HG03460 (cell line): ENCODE results near the gene MS4A2.
"Not testable (repeated sequence)": the region's sequence is repeated elsewhere in the genome, so short reads cannot be mapped to it uniquely, and the experiment has no call there.

Source experiments
- ATAC-seq: cut with Tn5 transposase; IDR thresholded peaks from one replicate; pipeline ENCODE4 v1.9.1; 2021; ENCODE audit not compliant: unreplicated experiment

Gene MS4A2

GRCh38 chr11:60088364-60088763 is at the start of gene MS4A2:
Gene MS4A2, plus strand, starts transcription at chr11:60088664. Its CDS starts 102 bp downstream, at chr11:60088766.
- no peak for ATAC-seq

GRCh38 chr11:60040109-60040508 is 48.4 kb upstream of the MS4A2 start, which contains the start of gene OOSP2:
Gene OOSP2, plus strand, starts transcription at chr11:60040409. Its CDS starts 51 bp downstream, at chr11:60040460.
- ATAC-seq: no peak

DNA sequence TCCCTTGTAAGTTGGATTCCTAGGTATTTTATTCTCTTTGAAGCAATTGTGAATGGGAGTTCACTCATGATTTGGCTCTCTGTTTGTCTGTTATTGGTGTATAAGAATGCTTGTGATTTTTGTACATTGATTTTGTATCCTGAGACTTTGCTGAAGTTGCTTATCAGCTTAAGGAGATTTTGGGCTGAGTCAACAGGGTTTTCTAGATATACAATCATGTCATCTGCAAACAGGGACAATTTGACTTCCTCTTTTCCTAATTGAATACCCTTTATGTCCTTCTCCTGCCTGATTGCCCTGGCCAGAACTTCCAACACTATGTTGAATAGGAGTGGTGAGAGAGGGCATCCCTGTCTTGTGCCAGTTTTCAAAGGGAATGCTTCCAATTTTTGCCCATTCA is 38.0 kb upstream of the MS4A2 start:
- not testable (repeated sequence) for ATAC-seq

- ATAC-seq: not testable (repeated sequence)
Observed at GRCh38 chr11:60050839-60051238, 37.6 kb upstream of the MS4A2 start.

DNA sequence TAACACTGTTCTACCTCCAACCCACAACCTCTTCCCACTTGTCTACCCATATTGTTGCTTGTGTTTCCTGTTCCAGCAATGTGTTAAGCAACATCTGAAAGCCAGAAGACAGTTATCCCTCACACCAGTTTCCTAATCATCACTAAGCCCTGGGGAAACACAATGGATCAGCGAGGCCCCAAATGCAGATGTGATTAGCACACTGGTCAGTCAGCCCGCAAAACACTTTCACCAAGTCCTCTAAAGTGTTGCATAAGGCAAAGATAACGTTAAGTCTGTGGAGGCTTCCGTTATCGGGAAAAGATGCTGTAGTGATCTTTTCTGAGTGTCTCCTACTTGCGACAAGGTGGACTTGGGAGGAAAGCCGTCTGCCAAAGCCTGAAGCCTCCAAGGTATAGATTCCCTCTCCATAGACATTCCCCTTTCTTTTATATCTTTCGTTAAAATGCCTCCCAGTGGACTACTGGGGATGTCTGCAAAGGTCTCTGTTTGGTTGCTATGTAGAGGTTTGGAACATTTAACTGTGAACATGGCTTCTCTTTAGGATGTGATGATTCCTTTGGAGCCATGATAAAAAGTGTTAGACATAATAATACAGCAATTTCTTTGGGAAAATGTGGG is 32.0 kb upstream of the MS4A2 start, which contains the start of gene MS4A3:
Gene MS4A3, plus strand, starts transcription at position 317 of the 621 bp plus-strand sequence. CDS start 4,496 bp downstream, outside the sequence.
- ATAC-seq: no peak

GRCh38 chr11:60059052-60059451 is 29.4 kb upstream of the MS4A2 start:
- ATAC-seq: no peak

DNA sequence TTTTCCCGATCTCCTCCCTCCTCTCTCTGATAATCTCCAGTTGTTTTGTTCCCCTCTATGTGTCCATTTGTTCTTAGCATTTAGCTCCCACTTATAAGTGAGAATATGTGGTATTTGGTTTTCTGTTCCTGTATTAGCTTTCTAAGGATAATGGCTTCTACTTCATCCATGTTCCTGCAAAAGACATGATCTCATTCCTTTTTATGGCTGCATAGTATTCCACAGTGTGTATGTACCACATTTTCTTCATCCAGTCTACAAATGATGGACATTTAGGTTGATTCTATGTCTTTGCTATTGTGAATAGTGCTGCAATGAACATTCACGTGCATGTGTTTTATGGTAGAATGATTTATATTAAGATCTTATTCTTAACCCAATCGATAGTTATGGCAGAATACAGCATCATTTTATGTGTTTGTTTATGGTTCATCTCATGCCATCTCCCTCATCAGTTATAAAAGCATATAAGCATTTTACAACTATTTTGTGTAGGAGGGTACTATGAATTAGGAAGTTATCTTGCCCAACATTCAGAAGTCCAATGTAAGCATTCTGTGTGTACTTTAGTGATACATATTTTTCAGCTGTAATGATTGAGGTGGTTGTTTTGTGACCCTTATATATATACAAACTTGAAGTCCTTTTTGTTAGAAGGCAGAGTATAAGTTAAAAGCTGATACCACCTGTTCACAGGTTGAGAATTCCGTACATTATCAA is 28.8 kb upstream of the MS4A2 start:
- no peak for ATAC-seq

- no peak for ATAC-seq
Observed at GRCh38 chr11:60064111-60064510, 24.4 kb upstream of the MS4A2 start.

- no peak for ATAC-seq
Observed at GRCh38 chr11:60065801-60066200, 22.7 kb upstream of the MS4A2 start.

DNA sequence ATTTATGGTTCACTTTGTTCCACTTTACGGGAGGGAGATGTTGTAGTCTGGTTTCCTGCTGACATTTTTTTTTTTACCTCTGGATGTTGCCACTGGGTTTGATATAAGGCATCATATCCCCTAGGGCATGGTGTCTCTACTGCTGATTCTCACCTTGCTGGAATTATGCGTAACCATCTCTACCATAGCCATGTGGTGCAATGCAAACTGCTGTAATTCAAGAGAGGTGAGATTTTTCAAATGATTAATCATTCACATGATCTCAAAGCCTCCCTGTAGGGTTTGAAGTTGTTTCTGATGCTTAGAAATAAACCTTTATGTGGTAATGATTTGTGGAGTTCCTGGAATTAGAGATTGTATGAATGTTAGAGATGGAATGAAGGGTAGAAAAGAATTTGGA is 19.0 kb upstream of the MS4A2 start:
- ATAC-seq: no peak

GRCh38 chr11:60071644-60072043 is 16.8 kb upstream of the MS4A2 start:
- ATAC-seq: not testable (repeated sequence)

GRCh38 chr11:60077216-60077817 is 11.1 kb upstream of the MS4A2 start:
- ATAC-seq: no peak

- ATAC-seq: no peak
Observed at GRCh38 chr11:60077981-60078380, 10.5 kb upstream of the MS4A2 start.

DNA sequence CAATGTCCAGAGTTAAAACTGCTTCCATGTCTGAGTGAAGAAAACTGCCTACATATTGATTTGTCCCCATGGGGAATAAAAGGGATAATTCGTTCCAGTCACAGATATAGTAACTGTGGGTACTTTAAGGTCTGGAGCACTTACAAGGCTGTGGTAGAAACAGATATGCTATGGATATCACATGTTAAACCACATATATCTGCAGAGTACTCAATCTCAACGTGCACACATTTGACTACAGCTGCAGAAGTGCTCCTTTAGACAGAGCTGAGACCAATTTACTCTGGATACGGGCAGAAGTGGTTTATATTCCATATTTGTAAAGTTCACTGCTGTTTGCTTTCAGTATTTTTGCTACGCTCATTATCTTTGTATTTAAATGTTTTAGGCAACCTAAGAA is 9.7 kb upstream of the MS4A2 start:
- no peak for ATAC-seq

GRCh38 chr11:60080535-60080934 is 7.9 kb upstream of the MS4A2 start:
- ATAC-seq: no peak

GRCh38 chr11:60084631-60085273 is 3.7 kb upstream of the MS4A2 start:
- no peak for ATAC-seq

GRCh38 chr11:60085909-60086308 is 2.6 kb upstream of the MS4A2 start:
- ATAC-seq: no peak

- ATAC-seq: no peak
Observed at GRCh38 chr11:60087239-60087638, 1.2 kb upstream of the MS4A2 start.

GRCh38 chr11:60095477-60096120 is 7.1 kb downstream of the MS4A2 start:
- no peak for ATAC-seq

- no peak for ATAC-seq
Observed at GRCh38 chr11:60097189-60097588, 8.7 kb downstream of the MS4A2 start.

- no peak for ATAC-seq
Observed at GRCh38 chr11:60098508-60098907, 10.0 kb downstream of the MS4A2 start.
